HEK293 (cell line): ENCODE data around the gene PARD3B.

Experiments used
- CTCF ChIP-seq: fragments of 450-650 bp; formaldehyde crosslinking; IDR thresholded peaks from 2 replicates; pipeline ENCODE4 v1.5.1; 2016; ENCODE audit warnings: missing biosample characterization, missing genetic modification characterization
- KLF10 ChIP-seq: fragments of 450-650 bp; IDR thresholded peaks from 2 replicates; pipeline ENCODE4 v1.5.1; 2018; ENCODE audit warnings: missing biosample characterization, mild to moderate bottlenecking, missing genetic modification characterization
- WT1 ChIP-seq: fragments of 450-650 bp; formaldehyde crosslinking; IDR thresholded peaks from 2 replicates; pipeline ENCODE4 v1.5.1; 2016; ENCODE audit warnings: missing biosample characterization, missing genetic modification characterization
- ZBTB7A ChIP-seq: fragments of 450-650 bp; formaldehyde crosslinking; IDR thresholded peaks from 2 replicates; pipeline ENCODE4 v1.5.1; 2016; ENCODE audit warnings: low read depth, missing biosample characterization, missing genetic modification characterization
- ZNF184 ChIP-seq: fragments of 450-650 bp; IDR thresholded peaks from 2 replicates; pipeline ENCODE4 v1.5.1; 2018; ENCODE audit warnings: missing biosample characterization, mild to moderate bottlenecking, missing genetic modification characterization
- ZNF202 ChIP-seq: fragments of 450-650 bp; formaldehyde crosslinking; IDR thresholded peaks from 2 replicates; pipeline ENCODE4 v1.5.1; 2016; ENCODE audit warnings: missing biosample characterization, missing genetic modification characterization, borderline replicate concordance
- ZNF266 ChIP-seq: fragments of 450-650 bp; formaldehyde crosslinking; IDR thresholded peaks from 2 replicates; pipeline ENCODE4 v1.5.1; 2016; ENCODE audit warnings: missing biosample characterization, missing genetic modification characterization, low read depth
- ZNF510 ChIP-seq: fragments of 450-650 bp; formaldehyde crosslinking; IDR thresholded peaks from 2 replicates; pipeline ENCODE4 v1.5.1; 2018; ENCODE audit warnings: mild to moderate bottlenecking, missing genetic modification characterization, missing biosample characterization; ENCODE audit not compliant: insufficient replicate concordance
- ZNF707 ChIP-seq: fragments of 450-650 bp; formaldehyde crosslinking; IDR thresholded peaks from 2 replicates; pipeline ENCODE4 v1.5.1; 2016; ENCODE audit warnings: missing biosample characterization, missing genetic modification characterization
- ZNF776 ChIP-seq: fragments of 450-650 bp; formaldehyde crosslinking; IDR thresholded peaks from 2 replicates; pipeline ENCODE4 v1.5.0; 2017; ENCODE audit warnings: missing biosample characterization, missing genetic modification characterization, borderline replicate concordance

- TF ChIP-seq ZNF510 (tag by site-specific recombination) (no peak), CTCF (tag by site-specific recombination) (no peak), ZBTB7A (no peak), WT1 (no peak), ZNF202 (no peak), ZNF776 (tag by site-specific recombination) (no peak), KLF10 (tag by site-specific recombination) (no peak), ZNF266 (tag by site-specific recombination) (no peak), ZNF184 (tag by site-specific recombination) (no peak), ZNF707 (no peak)
Measured at GRCh38 chr2:205170399-205170798, 625.1 kb downstream of the PARD3B start.
